Lower lobe of right lung (tissue), 2 donors: ENCODE data around the gene CKB. TPM values are rescaled to one million over a fixed set of nuclear protein-coding genes. Genes with fewer than 3 reads are reported as not detected.
A peak's percentile ranks its signal among the peaks of the same experiment; 100 is the strongest.
"Not testable (repeated sequence)": the region's sequence is repeated elsewhere in the genome, so short reads cannot be mapped to it uniquely, and the experiment has no call there.

Experiments used
- ATAC-seq, 2 donors: fragments of 200-7000 bp; cut with Tn5 transposase; one replicate each; pipeline ENCODE4 v1.9.1; 2020 to 2022; ENCODE audit warnings: mild to moderate bottlenecking in 2 of 2, moderate library complexity in 2 of 2
- DNase-seq: peaks from one replicate; pipeline ENCODE4 v3.0.0-alpha.2; 2020
- H3K27ac ChIP-seq: fragments of 200-600 bp; one replicate; pipeline ENCODE4 v1.8.0; 2022
- H3K27me3 ChIP-seq: fragments of 200-600 bp; one replicate; pipeline ENCODE4 v1.8.0; 2022; ENCODE audit warnings: low read depth
- H3K36me3 ChIP-seq: fragments of 200-600 bp; one replicate; pipeline ENCODE4 v1.8.0; 2022; ENCODE audit warnings: mild to moderate bottlenecking
- H3K4me1 ChIP-seq: fragments of 200-600 bp; one replicate; pipeline ENCODE4 v1.8.0; 2022
- H3K4me3 ChIP-seq: fragments of 200-600 bp; one replicate; pipeline ENCODE4 v1.8.0; 2022; ENCODE audit warnings: mild to moderate bottlenecking
- H3K9me3 ChIP-seq: fragments of 200-600 bp; one replicate; pipeline ENCODE4 v1.8.0; 2022
- intact Hi-C: fragments of 100-400 bp; cut with DNase I; formaldehyde crosslinking; loops from one replicate; pipeline ENCODE4 v1.11.0; 2022
- total RNA-seq: library from RNA; stranded (reverse); fragmentation: NEBNext Ultra II Directional; extraction: Animal tissue kit (Norgen Biotek cat#: 25700); gene quantifications from one replicate; pipeline ENCODE4 v1.2.1, GENCODE V29; 2021
- TF ChIP-seq, protein P1 (sequence below): fragments of 200-600 bp; IDR thresholded peaks from one replicate; pipeline ENCODE4 v1.8.0; 2022; ENCODE audit warnings: antibody characterized with exemption, mild to moderate bottlenecking
- donor health status: DM: no; HTN: yes; CAD: no; lungs with severe emphysema.

The CKB gene
- total RNA-seq, 1 donor from 2014 or later = 115 TPM

DNA sequence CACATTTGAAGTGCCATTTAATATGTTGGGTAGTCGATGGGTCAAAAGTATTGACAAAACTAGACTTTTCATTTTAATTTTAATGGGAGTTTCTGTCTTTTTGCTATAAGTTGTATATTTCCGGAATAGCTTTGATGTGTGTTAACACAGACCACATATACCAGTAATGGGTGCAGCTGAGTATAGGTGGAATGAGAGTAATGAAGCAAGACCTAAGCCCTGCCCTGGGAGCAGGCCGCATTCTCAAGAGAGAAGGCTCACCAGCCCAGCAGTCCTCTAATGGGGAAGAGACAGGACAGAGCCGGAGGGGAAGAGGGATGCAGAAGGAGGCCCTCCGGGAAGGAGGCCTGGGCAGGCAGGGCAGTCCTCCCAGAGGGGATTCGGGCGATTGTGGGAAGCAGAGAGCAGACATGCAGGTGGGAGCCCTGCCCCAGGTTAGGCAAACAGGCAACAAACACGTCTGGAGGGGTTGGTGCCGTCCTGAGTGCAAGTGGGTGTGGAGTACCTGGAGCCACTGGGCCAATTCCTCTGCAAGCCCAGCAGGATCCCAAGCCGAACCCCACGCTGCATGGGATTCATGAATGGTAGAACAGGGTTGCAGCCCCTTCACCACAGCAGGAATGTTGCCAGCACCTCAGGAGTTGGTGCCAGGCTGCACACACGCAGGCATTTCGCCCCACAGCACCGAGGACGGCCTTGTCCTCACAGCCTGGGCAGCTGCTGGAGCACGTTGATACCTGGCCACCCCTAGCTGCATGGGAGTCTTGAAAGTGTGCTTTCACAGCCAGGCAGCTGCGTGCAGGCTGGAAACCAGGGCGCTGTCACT lies 7.8 kb downstream of the CKB start:
- H3K4me1 ChIP-seq = peaks cover 57% of the 10 kb centered on the region
- DNase-seq = peak; percentile 37
- H3K4me3 ChIP-seq = no peak overlapping the region
- no peaks in the 10 kb centered on the region for H3K9me3 ChIP-seq
- intact Hi-C loops = no loop called here
- TF ChIP-seq, protein P1, sequence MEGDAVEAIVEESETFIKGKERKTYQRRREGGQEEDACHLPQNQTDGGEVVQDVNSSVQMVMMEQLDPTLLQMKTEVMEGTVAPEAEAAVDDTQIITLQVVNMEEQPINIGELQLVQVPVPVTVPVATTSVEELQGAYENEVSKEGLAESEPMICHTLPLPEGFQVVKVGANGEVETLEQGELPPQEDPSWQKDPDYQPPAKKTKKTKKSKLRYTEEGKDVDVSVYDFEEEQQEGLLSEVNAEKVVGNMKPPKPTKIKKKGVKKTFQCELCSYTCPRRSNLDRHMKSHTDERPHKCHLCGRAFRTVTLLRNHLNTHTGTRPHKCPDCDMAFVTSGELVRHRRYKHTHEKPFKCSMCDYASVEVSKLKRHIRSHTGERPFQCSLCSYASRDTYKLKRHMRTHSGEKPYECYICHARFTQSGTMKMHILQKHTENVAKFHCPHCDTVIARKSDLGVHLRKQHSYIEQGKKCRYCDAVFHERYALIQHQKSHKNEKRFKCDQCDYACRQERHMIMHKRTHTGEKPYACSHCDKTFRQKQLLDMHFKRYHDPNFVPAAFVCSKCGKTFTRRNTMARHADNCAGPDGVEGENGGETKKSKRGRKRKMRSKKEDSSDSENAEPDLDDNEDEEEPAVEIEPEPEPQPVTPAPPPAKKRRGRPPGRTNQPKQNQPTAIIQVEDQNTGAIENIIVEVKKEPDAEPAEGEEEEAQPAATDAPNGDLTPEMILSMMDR = no peak
- no peak for ATAC-seq
- H3K36me3 ChIP-seq = peaks cover 21% of the 10 kb centered on the region
- peak overlapping the region; percentile 36 for H3K27ac ChIP-seq
- no peaks in the 10 kb centered on the region for H3K27me3 ChIP-seq

DNA sequence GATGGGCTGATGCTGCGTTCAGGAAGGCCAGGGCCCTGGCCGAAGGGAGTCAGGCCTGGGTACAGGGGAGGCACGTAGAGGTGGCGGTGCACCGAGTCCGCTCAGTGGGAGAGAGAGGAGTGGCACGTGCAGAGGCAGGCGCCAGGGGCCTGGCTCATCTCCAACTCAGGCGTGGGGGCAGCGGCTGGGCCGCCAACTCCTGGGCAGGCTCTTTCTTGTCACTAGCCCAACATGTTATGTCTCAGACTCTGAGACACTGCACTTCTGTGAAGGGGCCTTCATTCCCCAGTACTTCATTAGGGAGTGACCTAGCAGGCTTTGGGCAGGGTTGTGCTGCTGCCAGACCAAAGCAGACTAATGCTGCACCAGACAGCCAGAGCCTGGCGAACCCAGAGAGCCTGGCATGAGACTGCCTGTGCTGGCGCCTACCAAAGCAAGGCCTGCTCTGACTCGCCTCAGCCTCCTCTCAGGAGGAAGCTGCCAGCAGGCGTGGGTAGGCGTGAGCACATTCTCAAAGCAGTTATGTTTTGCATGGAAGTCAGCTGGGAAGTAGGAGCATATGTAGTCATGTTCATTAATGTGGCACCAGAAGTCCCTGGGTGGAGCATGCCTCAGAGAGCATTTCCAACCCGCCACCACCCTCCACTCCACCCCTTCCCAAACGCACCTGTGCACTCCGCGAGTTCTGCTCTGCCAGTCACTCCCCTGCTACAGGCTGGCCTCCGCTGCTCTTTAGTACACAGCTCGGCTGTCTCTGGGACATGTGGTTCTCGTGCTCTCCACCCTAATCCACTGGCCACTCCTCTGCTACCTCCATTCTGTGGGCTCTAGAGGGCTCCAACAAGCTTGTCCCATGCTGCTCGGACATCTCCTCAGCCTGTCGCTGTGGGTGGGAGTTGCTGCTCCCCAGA lies 9.7 kb downstream of the CKB start:
- Histone ChIP-seq H3K36me3 (peaks cover 36% of the 10 kb centered on the region), H3K9me3 (no peaks in the 10 kb centered on the region), H3K27me3 (no peaks in the 10 kb centered on the region), H3K27ac (peak overlapping the region; percentile 73), H3K4me1 (peaks cover 39% of the 10 kb centered on the region), H3K4me3 (no peak overlapping the region)
- TF ChIP-seq, protein P1 = no peak
- DNase-seq (peak; percentile 85), ATAC-seq (peak; percentile 90 to 92)
- intact Hi-C loops = no loop called here

DNA sequence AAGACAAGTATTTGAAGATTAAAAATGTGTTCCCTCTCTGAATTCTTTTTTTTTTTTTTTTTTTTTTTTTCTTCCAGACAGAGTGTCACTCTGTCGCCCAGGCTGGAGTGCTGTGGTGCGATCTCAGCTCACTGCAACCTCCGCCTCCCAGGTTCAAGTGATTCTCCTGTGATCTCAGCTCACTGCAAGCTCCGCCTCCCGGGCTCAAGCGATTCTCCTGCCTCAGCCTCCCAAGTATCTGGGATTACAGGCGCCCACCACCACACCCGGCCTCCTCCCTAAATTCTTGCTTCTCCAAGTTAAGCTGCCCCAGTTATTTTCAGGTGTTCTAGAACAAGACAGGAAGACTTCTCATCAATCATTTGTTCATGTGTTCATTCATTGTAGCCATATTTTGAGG lies 10.4 kb downstream of the CKB start:
- intact Hi-C loops = not testable (repeated sequence)

DNA sequence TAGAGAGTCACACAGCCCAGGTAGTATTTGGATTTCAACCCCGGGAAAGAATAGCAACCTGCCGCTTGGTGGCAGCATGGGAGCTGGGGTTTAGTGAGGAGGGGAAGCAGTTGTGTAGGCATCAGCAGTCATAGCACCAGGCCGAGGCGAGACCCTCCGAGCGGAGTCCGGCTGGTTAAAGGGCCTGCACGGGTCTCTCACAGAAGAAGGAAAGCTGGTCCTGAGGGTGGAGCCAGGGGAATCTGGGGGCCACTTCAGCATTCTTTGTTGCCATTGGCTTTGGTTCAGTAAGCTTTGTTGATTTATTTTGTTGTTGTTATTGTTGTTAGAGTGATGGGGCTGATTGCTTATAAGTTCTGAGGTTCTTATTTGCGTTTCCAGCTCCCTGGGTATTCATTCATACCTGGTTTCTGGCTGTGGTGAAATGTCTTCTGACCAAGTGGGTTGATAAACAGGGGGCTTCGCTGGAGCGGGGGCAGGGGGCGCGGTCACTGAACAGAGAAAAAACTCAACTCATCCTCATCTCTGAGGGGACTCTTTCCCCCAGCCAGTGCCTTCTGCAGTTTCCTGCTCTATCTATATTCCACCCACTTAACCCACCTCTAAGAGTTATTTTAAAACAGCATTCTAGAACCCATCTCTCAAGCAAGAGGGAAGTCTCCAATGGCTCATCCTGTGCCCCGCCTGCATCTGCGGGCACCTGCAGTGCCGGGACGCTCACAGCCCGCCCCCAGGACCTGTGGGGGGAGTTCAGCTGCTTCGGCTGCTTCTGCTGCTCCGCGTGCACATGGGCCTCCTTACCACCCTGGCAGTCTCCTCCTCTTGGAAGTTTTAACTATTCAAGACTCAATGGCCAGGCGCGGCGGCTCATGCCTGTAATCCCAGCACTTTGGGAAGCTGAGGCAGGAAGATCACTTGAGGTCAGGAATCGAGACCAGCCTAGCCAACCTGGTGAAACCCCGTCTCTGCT lies 11.6 kb downstream of the CKB start:
- DNase-seq (peak; percentile 27), ATAC-seq (no peak)
- Histone ChIP-seq H3K4me3 (no peak overlapping the region), H3K4me1 (peaks cover 35% of the 10 kb centered on the region), H3K9me3 (no peaks in the 10 kb centered on the region), H3K27me3 (no peaks in the 10 kb centered on the region), H3K27ac (no peak overlapping the region), H3K36me3 (peaks cover 50% of the 10 kb centered on the region)
- TF ChIP-seq, protein P1 = no peak
- intact Hi-C loops = no loop called here

More for the DNA sequence above, 10.4 kb downstream of the CKB start:
- peak overlapping the region; percentile 73 for H3K27ac ChIP-seq
- ATAC-seq (peak in 1 of 2 donors; percentile 31), DNase-seq (peak; percentile 46)
- H3K27me3 ChIP-seq, H3K9me3 ChIP-seq, H3K4me3 ChIP-seq: not testable (repeated sequence)
- H3K36me3 ChIP-seq = peaks cover 41% of the 10 kb centered on the region
- H3K4me1 ChIP-seq = peaks cover 35% of the 10 kb centered on the region

DNA sequence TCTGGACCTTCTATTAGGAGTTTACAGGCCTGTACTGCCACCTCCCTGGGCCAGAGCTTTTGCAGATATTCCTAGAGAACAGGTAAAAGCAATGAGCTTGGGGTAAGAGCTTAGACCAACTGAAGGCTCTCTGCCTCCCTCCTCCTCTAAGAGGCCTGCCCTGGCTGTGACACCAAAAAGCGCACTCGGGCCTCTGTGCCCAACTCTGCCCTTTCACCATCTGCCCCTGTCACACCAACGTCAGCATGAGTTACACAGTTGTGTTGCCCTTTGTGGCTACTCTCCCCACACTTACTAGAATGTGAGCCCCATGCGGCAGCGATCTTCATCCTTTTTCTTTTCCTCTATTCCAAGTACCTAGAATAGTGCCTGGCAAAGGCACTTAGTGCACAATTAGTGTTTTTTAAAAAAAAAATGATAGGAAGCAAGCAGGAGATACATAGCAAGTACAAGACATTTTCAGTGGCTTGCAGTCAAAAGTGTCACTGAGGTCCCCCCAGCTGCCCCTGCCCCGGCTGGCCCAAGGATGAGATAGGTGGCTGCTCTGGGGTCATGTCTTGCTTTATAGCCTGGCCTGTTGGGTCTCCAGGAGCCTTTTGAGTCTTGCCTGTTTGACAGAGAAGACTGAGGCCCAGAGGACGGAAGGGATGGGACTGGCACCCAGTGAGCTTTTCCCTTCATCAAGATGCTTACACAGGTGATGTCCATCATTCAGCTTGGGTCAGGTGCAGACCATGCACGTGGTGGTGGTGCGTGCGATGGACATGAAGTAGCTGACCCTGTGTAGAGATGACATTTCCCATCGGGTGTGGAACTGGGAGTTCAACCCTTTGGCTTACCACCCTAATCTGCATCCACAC lies 12.5 kb downstream of the CKB start:
- intact Hi-C loops = no loop called here
- TF ChIP-seq, protein P1 = no peak
- Histone ChIP-seq H3K36me3 (peaks cover 57% of the 10 kb centered on the region), H3K27me3 (no peaks in the 10 kb centered on the region), H3K27ac (no peak overlapping the region), H3K4me3 (no peak overlapping the region), H3K4me1 (peaks cover 33% of the 10 kb centered on the region), H3K9me3 (no peaks in the 10 kb centered on the region)
- no peak for ATAC-seq
- DNase-seq = no peak
